Transverse colon (tissue), 4 donors: Measurements from ENCODE around the gene SAXO1.

Experiments
- POLR2A ChIP-seq: fragments of 450-650 bp; IDR thresholded peaks from one replicate; pipeline ENCODE4 v1.6.1; 2016; ENCODE audit warnings: antibody characterized with exemption, mild to moderate bottlenecking, moderate library complexity
- POLR2AphosphoS5 ChIP-seq, 3 donors: sonication (generic); formaldehyde crosslinking; IDR thresholded peaks; one replicate each; pipeline ENCODE4 v1.6.1; 2016; ENCODE audit warnings: antibody characterized with exemption in 3 of 3
- TF ChIP-seq, protein P1 (sequence below), 5 experiments: fragments of 200-600 bp in 3 of 5; fragments of 450-650 bp in 2 of 5; sonication (generic) in 3 of 5; IDR thresholded peaks; 1 replicate in 2 of 5; 2 replicates in 3 of 5; pipeline ENCODE4 v1.5.1; 2016 to 2017; ENCODE audit warnings: antibody characterized with exemption in 5 of 5, inconsistent platforms in 3 of 5, mild to moderate bottlenecking in 2 of 5, moderate library complexity in 1 of 5

DNA sequence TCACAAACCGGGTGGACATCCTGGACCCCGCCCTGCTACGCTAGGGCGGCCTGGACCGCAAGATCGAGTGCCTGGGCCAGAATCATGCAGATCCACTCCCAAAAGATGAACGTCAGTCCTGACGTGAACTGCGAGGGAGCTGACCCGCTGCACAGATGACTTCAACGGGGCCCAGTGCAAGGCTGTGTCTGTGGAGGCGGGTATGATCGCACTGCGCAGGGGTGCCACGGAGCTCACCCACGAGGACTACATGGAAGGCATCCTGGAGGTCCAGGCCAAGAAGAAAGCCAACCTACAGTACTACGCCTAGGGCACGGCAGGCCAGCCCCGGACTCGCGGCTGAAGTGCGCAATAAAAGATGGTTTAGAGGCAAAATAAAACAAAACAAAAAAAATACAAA lies 5.2 kb downstream of the SAXO1 start:
- TF ChIP-seq, protein P1, sequence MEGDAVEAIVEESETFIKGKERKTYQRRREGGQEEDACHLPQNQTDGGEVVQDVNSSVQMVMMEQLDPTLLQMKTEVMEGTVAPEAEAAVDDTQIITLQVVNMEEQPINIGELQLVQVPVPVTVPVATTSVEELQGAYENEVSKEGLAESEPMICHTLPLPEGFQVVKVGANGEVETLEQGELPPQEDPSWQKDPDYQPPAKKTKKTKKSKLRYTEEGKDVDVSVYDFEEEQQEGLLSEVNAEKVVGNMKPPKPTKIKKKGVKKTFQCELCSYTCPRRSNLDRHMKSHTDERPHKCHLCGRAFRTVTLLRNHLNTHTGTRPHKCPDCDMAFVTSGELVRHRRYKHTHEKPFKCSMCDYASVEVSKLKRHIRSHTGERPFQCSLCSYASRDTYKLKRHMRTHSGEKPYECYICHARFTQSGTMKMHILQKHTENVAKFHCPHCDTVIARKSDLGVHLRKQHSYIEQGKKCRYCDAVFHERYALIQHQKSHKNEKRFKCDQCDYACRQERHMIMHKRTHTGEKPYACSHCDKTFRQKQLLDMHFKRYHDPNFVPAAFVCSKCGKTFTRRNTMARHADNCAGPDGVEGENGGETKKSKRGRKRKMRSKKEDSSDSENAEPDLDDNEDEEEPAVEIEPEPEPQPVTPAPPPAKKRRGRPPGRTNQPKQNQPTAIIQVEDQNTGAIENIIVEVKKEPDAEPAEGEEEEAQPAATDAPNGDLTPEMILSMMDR (IDR thresholded peaks at IDR 0.05) = no peak
- no peak for TF ChIP-seq POLR2A
- TF ChIP-seq POLR2AphosphoS5 (IDR thresholded peaks at IDR 0.05) = no peak
